HepG2 (cell line): ENCODE measurements around the gene OPRD1. TPM values are rescaled to one million over a fixed set of nuclear protein-coding genes. Genes with fewer than 3 reads are reported as not detected.

Experiments
- ARNTL ChIP-seq: sonication (generic); formaldehyde crosslinking; IDR thresholded peaks from 2 replicates; pipeline ENCODE4 v1.4.0; 2020; ENCODE audit warnings: mild to moderate bottlenecking, missing genetic modification reagents
- GATA4 ChIP-seq: sonication (generic); IDR thresholded peaks from 2 replicates; pipeline ENCODE4 v1.6.1; 2016; ENCODE audit warnings: antibody characterized with exemption, low read depth, borderline replicate concordance
- HNF4A ChIP-seq: sonication (generic); formaldehyde crosslinking; IDR thresholded peaks from 2 replicates; pipeline ENCODE4 v1.4.0; 2020; ENCODE audit warnings: missing genetic modification reagents
- KDM5B ChIP-seq: sonication (generic); formaldehyde crosslinking; IDR thresholded peaks from 2 replicates; pipeline ENCODE4 v1.4.0; 2020; ENCODE audit warnings: missing genetic modification reagents, mild to moderate bottlenecking, borderline replicate concordance
- NFATC3 ChIP-seq: sonication (generic); formaldehyde crosslinking; IDR thresholded peaks from 2 replicates; pipeline ENCODE4 v1.5.1; 2020; ENCODE audit warnings: mild to moderate bottlenecking, missing genetic modification reagents
- PHF21A ChIP-seq: sonication (generic); formaldehyde crosslinking; IDR thresholded peaks from 2 replicates; pipeline ENCODE4 v1.5.0; 2020; ENCODE audit warnings: mild to moderate bottlenecking, missing genetic modification reagents
- RBM22 ChIP-seq: fragments of 200-400 bp; formaldehyde crosslinking; optimal IDR thresholded peaks from 2 replicates; pipeline ENCODE3; 2017; ENCODE audit warnings: mild to moderate bottlenecking, low read length, moderate library complexity
- REPIN1 ChIP-seq: sonication (generic); formaldehyde crosslinking; IDR thresholded peaks from 2 replicates; pipeline ENCODE4 v1.8.0; 2022; ENCODE audit warnings: missing genetic modification reagents, low read depth, mild to moderate bottlenecking, borderline replicate concordance
- TERF1 ChIP-seq: sonication (generic); formaldehyde crosslinking; IDR thresholded peaks from 2 replicates; pipeline ENCODE4 v1.8.0; 2022; ENCODE audit warnings: mild to moderate bottlenecking, missing genetic modification reagents, moderate library complexity
- TRIM24 ChIP-seq: sonication (generic); formaldehyde crosslinking; IDR thresholded peaks from 2 replicates; pipeline ENCODE4 v1.8.0; 2022; ENCODE audit warnings: mild to moderate bottlenecking, missing genetic modification reagents
- ZBTB7A ChIP-seq: sonication (generic); formaldehyde crosslinking; IDR thresholded peaks from 2 replicates; pipeline ENCODE4 v1.8.0; 2022; ENCODE audit warnings: mild to moderate bottlenecking, missing genetic modification reagents
- ZNF253 ChIP-seq: sonication (generic); formaldehyde crosslinking; IDR thresholded peaks from 2 replicates; pipeline ENCODE4 v1.8.0; 2022; ENCODE audit warnings: mild to moderate bottlenecking, missing genetic modification reagents, borderline replicate concordance
- ZNF317 ChIP-seq: sonication (generic); formaldehyde crosslinking; IDR thresholded peaks from 2 replicates; pipeline ENCODE4 v1.5.0; 2020; ENCODE audit warnings: mild to moderate bottlenecking, missing genetic modification reagents
- ZNF878 ChIP-seq: sonication (generic); formaldehyde crosslinking; IDR thresholded peaks from 2 replicates; pipeline ENCODE4 v1.8.1; 2023; ENCODE audit warnings: mild to moderate bottlenecking, missing genetic modification reagents, moderate library complexity
- ZSCAN12 ChIP-seq: sonication (generic); formaldehyde crosslinking; IDR thresholded peaks from 2 replicates; pipeline ENCODE4 v1.9.0; 2021; ENCODE audit warnings: mild to moderate bottlenecking, missing genetic modification reagents
- polyA plus RNA-seq, 8 experiments: library from polyadenylated mRNA; depleted of rRNA in 3 of 8; stranded (reverse) in 7 of 8; unstranded in 1 of 8; fragments of >200 nt; fragmentation: Illumina TruSeq in 4 of 8; extraction: Trizol in 4 of 8; gene quantifications; 2 replicates each; pipeline versions ENCODE4 v1.2.1 to v1.2.3, GENCODE V29; 2011 to 2016; ENCODE audit warnings: low read depth in 4 of 8, missing spikeins in 1 of 8, mixed read lengths in 1 of 8; ENCODE audit not compliant: insufficient read depth in 1 of 8
- total RNA-seq, 5 experiments: library from RNA; depleted of rRNA; stranded (reverse); fragments of >200 nt; fragmentation: Illumina TruSeq; extraction: Trizol; gene quantifications; 2 replicates each; pipeline ENCODE4 v1.2.3, GENCODE V29; 2016; ENCODE audit warnings: low read depth in 1 of 5
- TF ChIP-seq, protein P1 (sequence below): IDR thresholded peaks from 2 replicates; pipeline ENCODE4 v1.6.1; 2016; ENCODE audit warnings: control low read depth
- TF ChIP-seq, protein P2 (sequence below): fragments of 450-650 bp; IDR thresholded peaks from 2 replicates; pipeline ENCODE4 v1.6.1; 2017
- TF ChIP-seq, protein P3 (sequence below): sonication (generic); formaldehyde crosslinking; IDR thresholded peaks from 2 replicates; pipeline ENCODE4 v1.5.0; 2020; ENCODE audit warnings: mild to moderate bottlenecking, missing genetic modification reagents
- TF ChIP-seq, protein P4 (sequence below): sonication (generic); formaldehyde crosslinking; IDR thresholded peaks from 2 replicates; pipeline ENCODE4 v1.5.0; 2020; ENCODE audit warnings: missing genetic modification reagents, mild to moderate bottlenecking, borderline replicate concordance
- TF ChIP-seq, protein P5 (sequence below): sonication (generic); formaldehyde crosslinking; IDR thresholded peaks from 2 replicates; pipeline ENCODE4 v1.4.0; 2020; ENCODE audit warnings: missing genetic modification reagents; ENCODE audit errors: not compliant biosample characterization
- TF ChIP-seq, protein P6 (sequence below): sonication (generic); formaldehyde crosslinking; IDR thresholded peaks from 2 replicates; pipeline ENCODE4 v1.5.0; 2020; ENCODE audit warnings: missing genetic modification reagents, mild to moderate bottlenecking, borderline replicate concordance

OPRD1 gene
- total and polyA plus RNA-seq, 2 of the 13 experiments (the other 11 are each of a cell fraction or from before 2014, with no cell fraction given): 0.02 to 0.03 TPM

GRCh38 chr1:28877132-28877781, 65.3 kb downstream of the OPRD1 start (continued):
- TF ChIP-seq ZNF253 (CRISPR knock-in tag): no peak
- TF ChIP-seq, protein P1, sequence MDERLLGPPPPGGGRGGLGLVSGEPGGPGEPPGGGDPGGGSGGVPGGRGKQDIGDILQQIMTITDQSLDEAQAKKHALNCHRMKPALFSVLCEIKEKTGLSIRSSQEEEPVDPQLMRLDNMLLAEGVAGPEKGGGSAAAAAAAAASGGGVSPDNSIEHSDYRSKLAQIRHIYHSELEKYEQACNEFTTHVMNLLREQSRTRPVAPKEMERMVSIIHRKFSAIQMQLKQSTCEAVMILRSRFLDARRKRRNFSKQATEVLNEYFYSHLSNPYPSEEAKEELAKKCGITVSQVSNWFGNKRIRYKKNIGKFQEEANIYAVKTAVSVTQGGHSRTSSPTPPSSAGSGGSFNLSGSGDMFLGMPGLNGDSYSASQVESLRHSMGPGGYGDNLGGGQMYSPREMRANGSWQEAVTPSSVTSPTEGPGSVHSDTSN (CRISPR knock-in tag): no peak
- TF ChIP-seq, protein P2, sequence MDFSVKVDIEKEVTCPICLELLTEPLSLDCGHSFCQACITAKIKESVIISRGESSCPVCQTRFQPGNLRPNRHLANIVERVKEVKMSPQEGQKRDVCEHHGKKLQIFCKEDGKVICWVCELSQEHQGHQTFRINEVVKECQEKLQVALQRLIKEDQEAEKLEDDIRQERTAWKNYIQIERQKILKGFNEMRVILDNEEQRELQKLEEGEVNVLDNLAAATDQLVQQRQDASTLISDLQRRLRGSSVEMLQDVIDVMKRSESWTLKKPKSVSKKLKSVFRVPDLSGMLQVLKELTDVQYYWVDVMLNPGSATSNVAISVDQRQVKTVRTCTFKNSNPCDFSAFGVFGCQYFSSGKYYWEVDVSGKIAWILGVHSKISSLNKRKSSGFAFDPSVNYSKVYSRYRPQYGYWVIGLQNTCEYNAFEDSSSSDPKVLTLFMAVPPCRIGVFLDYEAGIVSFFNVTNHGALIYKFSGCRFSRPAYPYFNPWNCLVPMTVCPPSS: no peak
- TF ChIP-seq GATA4: no peak
- TF ChIP-seq, protein P3, sequence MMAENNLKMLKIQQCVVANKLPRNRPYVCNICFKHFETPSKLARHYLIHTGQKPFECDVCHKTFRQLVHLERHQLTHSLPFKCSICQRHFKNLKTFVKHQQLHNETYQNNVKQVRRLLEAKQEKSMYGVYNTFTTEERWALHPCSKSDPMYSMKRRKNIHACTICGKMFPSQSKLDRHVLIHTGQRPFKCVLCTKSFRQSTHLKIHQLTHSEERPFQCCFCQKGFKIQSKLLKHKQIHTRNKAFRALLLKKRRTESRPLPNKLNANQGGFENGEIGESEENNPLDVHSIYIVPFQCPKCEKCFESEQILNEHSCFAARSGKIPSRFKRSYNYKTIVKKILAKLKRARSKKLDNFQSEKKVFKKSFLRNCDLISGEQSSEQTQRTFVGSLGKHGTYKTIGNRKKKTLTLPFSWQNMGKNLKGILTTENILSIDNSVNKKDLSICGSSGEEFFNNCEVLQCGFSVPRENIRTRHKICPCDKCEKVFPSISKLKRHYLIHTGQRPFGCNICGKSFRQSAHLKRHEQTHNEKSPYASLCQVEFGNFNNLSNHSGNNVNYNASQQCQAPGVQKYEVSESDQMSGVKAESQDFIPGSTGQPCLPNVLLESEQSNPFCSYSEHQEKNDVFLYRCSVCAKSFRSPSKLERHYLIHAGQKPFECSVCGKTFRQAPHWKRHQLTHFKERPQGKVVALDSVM: no peak
- TF ChIP-seq ZNF317 (CRISPR knock-in tag): no peak
- no peak for TF ChIP-seq ZNF878 (CRISPR knock-in tag)
- TF ChIP-seq TRIM24 (CRISPR knock-in tag): no peak
- TF ChIP-seq ZBTB7A (CRISPR knock-in tag): no peak
- TF ChIP-seq REPIN1 (CRISPR knock-in tag): 0 out of 2 replicates have a peak, but pooled peaks have one; percentile 22
- TF ChIP-seq, protein P4, sequence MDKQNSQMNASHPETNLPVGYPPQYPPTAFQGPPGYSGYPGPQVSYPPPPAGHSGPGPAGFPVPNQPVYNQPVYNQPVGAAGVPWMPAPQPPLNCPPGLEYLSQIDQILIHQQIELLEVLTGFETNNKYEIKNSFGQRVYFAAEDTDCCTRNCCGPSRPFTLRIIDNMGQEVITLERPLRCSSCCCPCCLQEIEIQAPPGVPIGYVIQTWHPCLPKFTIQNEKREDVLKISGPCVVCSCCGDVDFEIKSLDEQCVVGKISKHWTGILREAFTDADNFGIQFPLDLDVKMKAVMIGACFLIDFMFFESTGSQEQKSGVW (CRISPR knock-in tag): no peak
- TF ChIP-seq ARNTL (CRISPR knock-in tag): peak; percentile 59; the same call in 1 of the 2 replicates
- TF ChIP-seq PHF21A: no peak
- TF ChIP-seq ZSCAN12 (CRISPR knock-in tag): no peak
- TF ChIP-seq NFATC3: no peak
- 0 out of 2 replicates have a peak, but pooled peaks have one; percentile 23 for TF ChIP-seq KDM5B (CRISPR knock-in tag)
- TF ChIP-seq HNF4A: no peak
- TF ChIP-seq, protein P5, sequence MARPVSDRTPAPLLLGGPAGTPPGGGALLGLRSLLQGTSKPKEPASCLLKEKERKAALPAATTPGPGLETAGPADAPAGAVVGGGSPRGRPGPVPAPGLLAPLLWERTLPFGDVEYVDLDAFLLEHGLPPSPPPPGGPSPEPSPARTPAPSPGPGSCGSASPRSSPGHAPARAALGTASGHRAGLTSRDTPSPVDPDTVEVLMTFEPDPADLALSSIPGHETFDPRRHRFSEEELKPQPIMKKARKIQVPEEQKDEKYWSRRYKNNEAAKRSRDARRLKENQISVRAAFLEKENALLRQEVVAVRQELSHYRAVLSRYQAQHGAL (CRISPR knock-in tag): no peak
- TF ChIP-seq RBM22: no peak
- no peak for TF ChIP-seq TERF1
- TF ChIP-seq, protein P6, sequence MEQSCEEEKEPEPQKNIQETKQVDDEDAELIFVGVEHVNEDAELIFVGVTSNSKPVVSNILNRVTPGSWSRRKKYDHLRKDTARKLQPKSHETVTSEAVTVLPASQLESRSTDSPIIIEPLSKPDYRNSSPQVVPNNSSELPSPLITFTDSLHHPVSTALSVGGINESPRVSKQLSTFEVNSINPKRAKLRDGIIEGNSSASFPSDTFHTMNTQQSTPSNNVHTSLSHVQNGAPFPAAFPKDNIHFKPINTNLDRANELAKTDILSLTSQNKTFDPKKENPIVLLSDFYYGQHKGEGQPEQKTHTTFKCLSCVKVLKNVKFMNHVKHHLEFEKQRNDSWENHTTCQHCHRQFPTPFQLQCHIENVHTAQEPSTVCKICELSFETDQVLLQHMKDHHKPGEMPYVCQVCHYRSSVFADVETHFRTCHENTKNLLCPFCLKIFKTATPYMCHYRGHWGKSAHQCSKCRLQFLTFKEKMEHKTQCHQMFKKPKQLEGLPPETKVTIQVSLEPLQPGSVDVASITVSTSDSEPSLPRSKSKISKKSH (CRISPR knock-in tag): no peak
